NCI-H1092 treated with DMSO at 0.1 percent for 48 hours (cell line): ENCODE results near the gene MYO7A.
"Not testable (repeated sequence)": the region's sequence is repeated elsewhere in the genome, so short reads cannot be mapped to it uniquely, and the experiment has no call there.

ENCODE experiments used
- DNase-seq: peaks from one replicate; lab custom pipeline; 2025; lab: John Stamatoyannopoulos, UW

Gene MYO7A

GRCh38 chr11:77093056-77093891, 34.8 kb upstream of the MYO7A start:
- no peak for DNase-seq

GRCh38 chr11:77093987-77094840, 33.8 kb upstream of the MYO7A start:
- DNase-seq, result no peak

GRCh38 chr11:77094841-77095365, 33.1 kb upstream of the MYO7A start:
- peak; percentile 60 for DNase-seq

DNA sequence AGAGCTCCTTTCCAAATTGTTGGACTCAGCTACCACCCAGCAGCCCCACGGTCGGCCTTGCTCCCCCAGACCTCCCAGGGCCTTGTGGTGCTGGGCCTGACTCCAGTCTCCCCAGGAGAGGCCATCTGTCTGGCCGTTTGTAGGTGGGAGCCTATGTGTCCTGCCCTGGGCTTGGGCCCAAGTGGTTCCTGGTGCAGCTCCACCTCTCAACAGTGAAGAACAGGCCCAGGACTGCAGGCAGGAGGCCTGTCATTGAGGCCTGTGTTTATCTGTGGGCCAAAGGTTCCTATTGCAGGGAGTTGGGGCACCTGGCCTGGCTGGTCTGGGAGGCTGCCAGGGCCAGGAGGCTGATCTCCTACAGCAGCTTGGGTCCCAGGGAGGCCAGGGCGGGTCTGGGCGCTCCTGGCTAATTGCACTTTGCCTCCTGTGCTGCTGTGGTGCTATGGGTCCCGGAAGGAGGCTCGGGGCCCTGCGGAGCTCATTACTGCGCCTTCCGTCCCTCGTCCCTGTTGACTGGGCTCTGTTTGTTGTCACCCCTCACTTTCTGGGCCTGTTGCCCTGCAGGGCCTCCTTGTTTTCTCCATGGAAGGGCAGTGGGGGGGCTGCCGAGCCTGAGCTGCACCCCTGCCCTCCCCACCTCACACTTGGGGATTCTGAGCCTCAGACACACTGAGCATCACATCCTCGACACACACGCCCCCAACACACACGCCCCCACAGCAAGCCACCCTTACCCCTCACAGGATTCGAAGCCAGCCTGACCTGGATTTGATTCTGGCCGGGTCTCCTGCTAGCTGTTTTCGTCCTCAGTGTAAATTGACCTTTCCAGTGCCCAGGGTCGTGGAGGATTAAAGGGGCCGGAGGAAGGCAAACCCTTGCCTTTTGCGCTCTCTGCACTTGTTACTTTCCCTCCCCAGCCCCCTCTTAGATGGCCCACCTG, 32.2 kb upstream of the MYO7A start:
- DNase-seq, result no peak

DNA sequence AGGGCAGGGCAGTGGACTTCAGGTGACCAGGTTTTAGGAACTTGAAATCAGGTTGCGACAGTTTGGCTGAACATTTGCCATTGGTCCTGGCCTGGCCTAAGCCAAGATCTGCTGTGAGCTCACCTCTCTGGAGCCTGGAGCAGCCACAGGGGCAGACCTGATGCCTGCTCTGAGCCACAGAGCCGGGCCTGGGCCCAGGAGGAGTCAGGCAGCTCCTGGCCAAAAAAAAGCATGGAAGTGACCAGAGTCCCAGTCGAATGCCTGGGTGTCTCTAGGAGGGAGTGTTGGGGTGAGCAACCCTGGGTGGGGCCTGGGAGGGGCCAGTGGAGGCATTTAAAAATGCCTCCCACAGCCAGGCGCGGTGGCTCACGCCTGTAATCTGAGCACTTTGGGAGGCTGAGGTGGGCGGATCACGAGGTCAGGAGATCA, 31.4 kb upstream of the MYO7A start:
- no peak for DNase-seq

- DNase-seq, result not testable (repeated sequence)
Measured at GRCh38 chr11:77097180-77097579, 30.9 kb upstream of the MYO7A start.

DNA sequence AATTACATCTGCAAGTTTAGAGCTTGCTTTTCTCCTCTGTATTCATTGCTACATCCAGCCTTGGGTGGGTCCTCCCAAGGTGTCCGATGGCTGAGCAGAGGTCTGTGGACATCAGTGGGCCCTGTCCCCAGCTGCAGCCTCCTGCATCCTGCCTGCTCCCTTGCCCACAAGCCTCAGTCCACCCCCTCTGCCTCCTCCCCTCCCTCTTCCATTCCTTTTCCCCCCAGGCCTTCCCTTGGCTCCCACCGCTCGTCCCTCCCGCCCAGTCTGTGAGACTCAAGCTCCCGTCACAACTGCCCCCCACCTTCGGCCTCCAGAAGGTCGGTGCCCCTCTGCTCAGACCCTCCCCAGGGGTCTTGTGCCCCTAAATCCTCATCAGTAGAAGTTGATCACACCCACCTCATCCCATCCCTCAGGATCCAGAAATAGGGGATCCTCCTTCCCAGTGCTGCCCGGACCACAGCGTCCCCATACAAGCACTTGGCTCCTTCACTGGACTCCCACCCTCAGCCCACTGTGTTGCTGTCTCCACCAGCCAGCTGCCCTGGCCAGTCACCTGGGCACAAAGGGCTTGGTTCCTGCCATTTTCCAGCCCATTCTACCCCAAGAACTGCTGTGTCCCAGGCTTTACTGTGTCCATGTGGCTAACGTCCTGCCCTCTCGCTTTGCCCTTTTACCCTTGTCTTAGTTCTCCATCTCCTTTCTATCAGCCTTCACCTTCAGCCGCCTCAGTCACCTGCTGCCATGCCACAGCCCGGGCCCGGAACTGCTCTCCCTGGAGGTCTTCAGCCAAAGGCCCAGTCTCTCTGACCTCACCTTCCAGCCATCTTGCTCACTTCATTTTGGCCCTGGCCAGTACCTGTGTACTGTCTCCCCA, 27.6 kb upstream of the MYO7A start:
- DNase-seq, result no peak

GRCh38 chr11:77101043-77101537, 27.0 kb upstream of the MYO7A start:
- no peak for DNase-seq

DNA sequence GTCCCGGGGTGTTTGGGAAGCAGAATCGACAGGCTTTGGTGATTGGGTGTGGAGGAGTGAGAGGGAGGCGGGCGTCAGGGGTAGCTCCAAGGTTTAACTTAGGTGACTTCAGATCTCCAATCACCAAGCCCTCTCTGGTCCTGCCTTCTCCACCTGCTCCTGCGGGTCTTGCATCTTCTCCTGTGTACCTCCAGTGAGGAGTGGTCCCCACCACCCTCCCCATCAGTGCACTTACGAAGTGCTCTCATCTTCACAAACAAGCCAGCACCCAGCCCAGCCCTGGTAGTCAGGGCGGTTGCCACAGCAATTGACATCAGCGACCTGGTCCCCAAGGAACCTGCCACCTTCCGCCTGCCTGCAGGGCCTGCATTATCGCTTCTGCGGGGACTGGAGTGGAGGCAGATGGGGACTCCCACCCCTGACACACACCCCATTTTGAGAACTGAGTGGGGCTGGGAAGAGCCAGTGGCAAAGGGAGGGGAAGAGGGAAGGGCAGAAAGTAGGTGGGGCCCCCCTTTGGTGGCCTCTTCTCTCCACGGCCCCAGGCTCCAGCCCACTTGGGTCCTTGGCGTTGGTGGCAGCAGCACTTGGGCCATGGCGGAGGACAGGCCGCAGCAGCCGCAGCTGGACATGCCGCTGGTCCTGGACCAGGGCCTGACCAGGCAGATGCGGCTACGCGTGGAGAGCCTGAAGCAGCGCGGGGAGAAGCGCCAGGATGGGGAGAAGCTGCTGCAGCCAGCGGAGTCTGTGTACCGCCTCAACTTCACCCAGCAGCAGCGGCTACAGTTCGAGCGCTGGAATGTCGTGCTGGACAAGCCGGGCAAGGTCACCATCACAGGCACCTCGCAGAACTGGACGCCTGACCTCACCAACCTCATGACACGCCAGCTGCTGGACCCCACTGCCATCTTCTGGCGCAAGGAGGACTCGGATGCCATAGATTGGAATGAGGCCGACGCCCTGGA, 25.5 kb upstream of the MYO7A start, which contains the start of gene OMP:
Gene OMP, plus strand, starts transcription at position 595 of the 965 bp plus-strand sequence. Its CDS starts 0 bp downstream, at position 595.
- DNase-seq, result no peak

- no peak for DNase-seq
Measured at GRCh38 chr11:77103319-77103718, 24.7 kb upstream of the MYO7A start.

GRCh38 chr11:77104727-77105126, 23.3 kb upstream of the MYO7A start:
- no peak for DNase-seq

GRCh38 chr11:77106321-77106720, 21.7 kb upstream of the MYO7A start:
- DNase-seq, result no peak

DNA sequence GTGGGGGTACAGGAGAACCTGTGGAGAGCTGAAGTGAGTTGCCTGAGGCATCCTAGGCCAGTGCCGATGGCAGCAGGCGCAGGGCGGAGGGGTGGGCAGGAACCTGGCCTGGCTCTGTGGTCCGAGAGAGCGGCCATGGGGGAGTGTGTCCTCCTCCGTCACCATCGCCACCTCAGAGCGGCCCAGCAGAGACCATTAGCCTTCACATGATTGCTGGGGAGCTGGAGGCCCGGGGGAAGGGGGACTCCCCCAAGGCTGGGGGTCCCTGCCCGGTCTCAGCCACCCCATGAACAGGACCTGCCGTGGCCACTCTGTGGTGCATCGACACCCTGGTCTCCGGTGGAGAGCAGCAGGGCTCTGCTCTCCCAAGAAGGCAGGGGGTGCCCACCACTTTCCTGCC, 21.3 kb upstream of the MYO7A start:
- no peak for DNase-seq

DNA sequence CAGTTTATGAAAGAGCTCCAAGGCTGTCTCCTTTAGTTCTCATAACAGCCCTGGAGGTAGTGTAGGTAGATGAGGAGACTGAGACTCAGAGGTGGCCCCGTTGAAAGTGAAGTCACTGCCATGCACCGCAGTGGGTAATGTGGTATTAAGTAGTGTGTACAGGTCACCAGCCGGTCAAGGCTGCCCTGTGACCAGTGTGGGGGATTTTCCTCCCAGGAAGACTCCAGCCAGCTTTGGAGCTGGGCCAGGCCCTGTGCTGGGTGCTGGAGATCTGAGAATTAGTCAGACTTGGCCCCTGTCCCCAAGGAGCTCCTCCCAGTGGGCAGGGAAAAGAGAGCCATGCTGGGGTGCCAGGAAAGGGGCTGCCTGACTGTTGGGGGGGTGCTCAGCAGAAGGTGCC, 20.1 kb upstream of the MYO7A start:
- DNase-seq, result peak; percentile 56

- DNase-seq, result no peak
Measured at GRCh38 chr11:77108436-77108835, 19.6 kb upstream of the MYO7A start.

GRCh38 chr11:77109236-77110019, 18.6 kb upstream of the MYO7A start:
- DNase-seq, result peak; percentile 92

DNA sequence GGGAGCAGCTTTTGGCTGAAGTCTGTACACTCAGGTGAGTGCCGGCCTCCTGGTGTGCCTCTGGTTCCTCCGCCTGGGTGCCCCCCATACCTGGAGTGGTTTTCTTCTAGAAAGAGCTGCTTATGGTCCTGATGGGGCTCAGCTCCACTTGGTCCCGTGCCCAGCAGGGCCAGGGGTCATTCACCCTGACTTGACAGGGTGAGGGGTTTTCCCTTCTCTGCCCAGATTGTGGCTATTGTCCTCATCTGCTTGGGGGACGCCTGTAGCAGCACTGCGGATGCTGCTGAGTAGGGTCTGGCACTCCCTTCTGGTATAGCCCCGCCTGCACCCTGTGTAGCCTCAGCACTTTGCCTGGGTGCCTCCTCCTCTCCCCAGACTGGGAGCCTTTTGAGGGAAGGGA, 17.2 kb upstream of the MYO7A start:
- DNase-seq, result peak; percentile 96

DNA sequence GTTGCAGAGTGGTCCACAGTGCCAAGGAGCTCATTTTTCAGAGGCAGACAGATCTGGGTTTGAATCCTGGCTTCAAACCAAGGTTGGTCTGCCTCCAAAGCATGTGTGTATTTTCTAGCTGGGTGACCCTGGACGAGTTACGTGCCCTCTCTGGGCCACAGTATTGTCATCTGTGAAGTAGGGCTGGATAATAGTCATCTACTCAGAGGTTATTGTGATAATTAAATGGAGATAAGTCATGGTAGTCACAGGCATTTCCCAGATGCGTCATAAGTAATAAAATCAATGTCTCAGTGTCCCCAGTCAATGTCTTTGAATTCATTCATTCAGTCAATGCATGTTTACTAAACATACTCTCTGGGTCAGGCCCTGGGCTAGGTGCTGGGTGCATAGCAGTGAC, 16.8 kb upstream of the MYO7A start:
- no peak for DNase-seq
